ENCODE data around the gene PDXDC1. TPM values are rescaled to one million over a fixed set of nuclear protein-coding genes. Genes with fewer than 3 reads are reported as not detected.
"Not testable (repeated sequence)": the region's sequence is repeated elsewhere in the genome, so short reads cannot be mapped to it uniquely, and the experiment has no call there.

The PDXDC1 gene
- polyA plus RNA-seq, 4 donors = 52.8 to 122 (median 97.4) TPM

DNA sequence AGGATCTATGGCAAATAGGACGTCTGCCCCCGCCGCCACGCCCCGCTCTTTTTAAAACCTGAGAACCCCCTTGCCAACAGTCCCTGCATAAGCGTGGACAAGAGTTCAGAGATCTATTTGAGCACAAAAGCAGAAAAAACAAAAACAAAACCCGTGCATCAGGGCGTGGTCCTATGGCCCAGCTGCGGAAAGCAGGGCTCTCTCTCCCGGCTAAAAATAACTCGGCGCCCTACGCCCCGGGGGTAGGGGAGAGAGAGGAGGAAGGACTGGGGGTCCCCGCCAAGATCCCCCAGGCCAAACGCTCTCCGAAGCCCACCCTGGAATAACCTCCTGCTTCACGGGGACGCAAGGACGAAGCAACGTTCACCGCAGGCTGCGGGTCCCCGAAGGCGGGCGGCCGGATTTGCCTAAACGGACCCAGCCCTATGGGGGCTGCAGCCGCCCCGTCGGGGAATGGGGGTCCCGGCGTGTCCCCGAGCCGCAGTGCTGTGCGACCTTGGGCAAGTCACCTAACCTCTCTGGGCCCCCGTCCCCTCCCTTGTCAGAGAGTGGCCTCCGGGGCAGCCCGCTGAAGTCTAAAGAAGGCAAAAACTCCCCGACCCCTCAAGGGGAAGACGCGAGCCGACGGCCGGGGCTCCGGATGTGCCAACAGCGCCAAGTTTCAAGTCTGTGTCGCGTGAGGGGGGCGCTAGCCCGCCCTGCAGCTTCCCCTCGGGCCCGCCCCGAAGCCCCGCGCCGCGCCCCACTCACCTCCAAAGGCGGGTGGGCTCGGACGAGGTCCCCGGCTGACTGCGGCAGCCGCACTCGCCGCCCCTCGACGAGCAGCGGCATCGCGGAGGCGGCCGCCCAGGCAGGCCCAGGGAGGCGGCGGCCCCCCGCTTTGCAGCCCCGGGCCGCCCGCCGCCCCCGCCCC, 80.6 kb downstream of the PDXDC1 start:
- no peak for DNase-seq (ENCODE audit: low read depth in 4 of 4, low spot score in 3 of 4)

GRCh38 chr16:15057681-15058417, 83.0 kb downstream of the PDXDC1 start:
- DNase-seq (ENCODE audit: low read depth in 4 of 4, low spot score in 3 of 4) = no peak

- no peak for DNase-seq (ENCODE audit: low read depth in 4 of 4, low spot score in 3 of 4)
These were observed 84.5 kb downstream of the PDXDC1 start for GRCh38 chr16:15059324-15059723.

- not testable (repeated sequence) for DNase-seq (ENCODE audit: low read depth in 4 of 4, low spot score in 3 of 4)
These were observed 87.4 kb downstream of the PDXDC1 start for GRCh38 chr16:15062085-15062810.

- DNase-seq (ENCODE audit: low read depth in 4 of 4, low spot score in 3 of 4) = not testable (repeated sequence)
These were observed 91.1 kb downstream of the PDXDC1 start for GRCh38 chr16:15065961-15066360.

GRCh38 chr16:15066690-15067089, 91.9 kb downstream of the PDXDC1 start:
- not testable (repeated sequence) for DNase-seq (ENCODE audit: low read depth in 4 of 4, low spot score in 3 of 4)

DNA sequence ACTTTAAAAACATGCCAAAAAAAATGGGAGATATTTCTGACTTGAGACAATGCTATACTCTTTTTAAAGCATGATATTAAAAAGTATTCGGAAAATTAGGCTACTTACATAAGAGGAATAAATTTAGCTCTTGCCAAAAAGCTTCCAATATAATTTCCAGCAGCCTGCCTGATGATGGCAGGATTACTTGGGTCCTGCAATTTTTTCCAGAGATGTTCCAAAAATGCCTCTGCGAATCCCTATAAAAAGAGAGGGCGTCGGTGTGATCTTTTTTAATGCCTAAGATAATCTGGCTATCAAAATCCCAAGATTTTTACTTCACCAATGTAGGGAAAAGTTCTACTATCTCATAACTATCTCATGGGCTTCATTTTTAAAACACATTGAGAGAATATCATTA, 96.2 kb downstream of the PDXDC1 start:
- DNase-seq (ENCODE audit: low read depth in 4 of 4, low spot score in 3 of 4) = not testable (repeated sequence)

DNA sequence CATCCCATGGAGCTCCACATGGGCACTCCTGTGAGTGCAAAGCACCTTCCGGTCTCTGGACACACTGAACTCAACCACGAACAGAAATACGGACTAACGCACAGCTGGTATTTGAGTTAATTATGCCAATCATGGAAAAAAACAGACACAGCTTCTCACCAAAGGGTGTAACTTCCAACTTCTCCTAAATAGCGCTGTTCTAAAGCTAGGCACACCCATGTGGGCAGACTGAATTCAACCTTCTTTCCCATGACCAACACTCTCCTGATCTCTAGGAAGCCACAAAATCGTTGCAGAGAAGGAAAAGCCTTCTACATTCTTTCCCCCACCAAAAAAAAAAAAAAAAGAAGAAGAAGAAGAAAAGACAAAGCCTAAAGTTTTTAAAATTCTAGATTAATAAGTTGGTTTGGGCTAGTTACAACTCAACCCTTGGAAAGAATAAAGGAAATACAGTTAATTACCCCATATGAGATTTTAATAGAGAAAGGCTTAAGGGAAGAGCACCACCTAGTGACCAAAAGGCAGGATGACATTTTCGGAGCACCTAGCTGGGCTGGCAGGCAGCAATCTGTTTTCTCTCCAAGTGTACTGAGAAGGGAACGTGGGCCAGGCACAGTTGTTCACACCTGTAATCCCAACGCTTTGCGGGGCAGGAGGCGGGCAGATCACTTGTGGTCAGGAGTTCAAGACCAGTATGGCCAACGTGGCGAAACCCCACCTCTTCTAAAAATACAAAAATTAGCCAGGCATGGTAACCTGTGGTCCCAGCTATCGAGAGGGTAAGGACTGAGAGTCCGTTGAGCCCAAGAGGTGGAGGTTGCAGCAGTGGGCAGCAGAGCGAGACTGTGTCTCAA, 97.3 kb downstream of the PDXDC1 start:
- not testable (repeated sequence) for DNase-seq (ENCODE audit: low read depth in 4 of 4, low spot score in 3 of 4)

DNA sequence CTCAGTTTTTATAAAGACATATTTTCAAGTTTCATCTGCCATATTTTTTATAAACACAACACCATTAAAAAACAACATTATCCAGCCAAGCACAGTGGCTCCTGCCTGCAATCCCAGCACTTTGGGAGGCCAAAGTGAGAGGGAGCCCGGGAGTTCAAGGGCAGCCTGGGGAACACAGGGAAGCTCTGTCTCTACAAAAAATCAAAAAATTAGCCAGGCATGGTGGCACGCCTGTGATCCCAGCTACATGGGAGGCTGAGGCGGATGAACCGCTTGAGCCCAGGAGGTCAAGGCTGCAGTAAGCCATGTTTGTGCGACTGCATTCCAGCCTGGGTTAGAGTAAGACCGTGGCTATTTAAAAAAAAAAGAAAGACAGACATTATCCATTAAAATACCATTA, 98.3 kb downstream of the PDXDC1 start:
- DNase-seq (ENCODE audit: low read depth in 4 of 4, low spot score in 3 of 4) = no peak

DNA sequence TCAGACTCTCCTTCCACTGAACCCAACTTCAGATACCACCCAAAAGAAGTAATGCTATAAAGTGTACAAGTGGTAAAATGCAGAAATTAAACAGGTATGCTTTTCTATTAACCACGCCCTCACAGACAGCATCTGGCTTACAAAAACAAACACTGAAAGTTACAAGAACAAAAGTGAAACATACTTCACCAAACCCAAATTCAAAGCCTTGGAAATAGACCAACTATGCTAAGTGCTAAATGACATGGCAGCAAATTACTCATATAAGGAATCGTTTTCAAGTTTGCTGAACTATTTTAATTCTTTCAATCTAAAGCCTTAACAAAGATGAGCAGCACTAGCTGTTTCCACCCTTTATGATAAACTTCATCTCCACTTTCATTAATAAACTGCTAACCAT, 101.3 kb downstream of the PDXDC1 start:
- not testable (repeated sequence) for DNase-seq (ENCODE audit: low read depth in 4 of 4, low spot score in 3 of 4)

GRCh38 chr16:15080883-15081282, 106.1 kb downstream of the PDXDC1 start:
- DNase-seq (ENCODE audit: low read depth in 4 of 4, low spot score in 3 of 4) = not testable (repeated sequence)

DNA sequence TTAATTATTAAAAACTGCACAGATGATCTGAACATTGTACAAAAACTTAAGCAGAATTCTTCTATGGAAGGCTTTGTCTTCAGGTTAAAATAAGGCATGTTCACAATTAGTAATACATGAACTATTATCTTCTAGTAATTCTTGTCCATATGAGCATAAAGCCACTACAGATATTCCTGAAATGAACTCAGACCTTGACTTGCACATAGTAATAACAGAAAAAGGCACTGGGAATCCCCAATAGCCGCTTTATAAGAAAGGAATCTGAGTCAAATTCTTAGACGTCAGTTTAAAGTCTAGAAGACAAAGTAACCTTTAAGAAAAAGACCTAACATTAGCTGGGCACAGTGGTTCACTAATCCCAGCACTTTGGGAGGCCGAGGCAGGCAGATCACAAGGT, 108.0 kb downstream of the PDXDC1 start:
- not testable (repeated sequence) for DNase-seq (ENCODE audit: low read depth in 4 of 4, low spot score in 3 of 4)

- not testable (repeated sequence) for DNase-seq (ENCODE audit: low read depth in 4 of 4, low spot score in 3 of 4)
These were observed 115.9 kb downstream of the PDXDC1 start for GRCh38 chr16:15090663-15091269.

DNA sequence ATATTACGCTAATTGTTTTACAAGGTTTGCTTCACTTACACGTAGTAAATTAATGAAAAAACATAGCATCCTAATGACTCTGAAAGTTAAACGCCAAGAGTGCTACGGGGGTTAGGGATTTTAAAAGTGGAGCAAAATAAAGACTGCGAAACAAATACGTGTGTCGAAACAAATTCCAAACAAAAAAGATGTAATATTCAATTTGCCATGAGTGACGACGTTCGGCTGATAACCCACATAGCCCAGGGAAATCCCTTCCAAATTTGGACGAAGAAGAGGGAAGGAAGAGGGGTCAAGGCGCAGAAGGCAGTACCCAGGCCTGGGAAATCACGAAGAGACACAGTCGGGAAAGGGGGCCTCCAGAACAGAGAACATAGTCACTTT, 118.7 kb downstream of the PDXDC1 start:
- not testable (repeated sequence) for DNase-seq (ENCODE audit: low read depth in 4 of 4, low spot score in 3 of 4)

GRCh38 chr16:15093955-15094827, 119.4 kb downstream of the PDXDC1 start, which contains the start of gene RRN3:
Gene RRN3 (minus strand): TSS chr16:15094272. CDS start chr16:15094233, 39 bp downstream.
- peak; percentile 77 to 84 (median 79) for DNase-seq (ENCODE audit: low read depth in 4 of 4, low spot score in 3 of 4)

DNA sequence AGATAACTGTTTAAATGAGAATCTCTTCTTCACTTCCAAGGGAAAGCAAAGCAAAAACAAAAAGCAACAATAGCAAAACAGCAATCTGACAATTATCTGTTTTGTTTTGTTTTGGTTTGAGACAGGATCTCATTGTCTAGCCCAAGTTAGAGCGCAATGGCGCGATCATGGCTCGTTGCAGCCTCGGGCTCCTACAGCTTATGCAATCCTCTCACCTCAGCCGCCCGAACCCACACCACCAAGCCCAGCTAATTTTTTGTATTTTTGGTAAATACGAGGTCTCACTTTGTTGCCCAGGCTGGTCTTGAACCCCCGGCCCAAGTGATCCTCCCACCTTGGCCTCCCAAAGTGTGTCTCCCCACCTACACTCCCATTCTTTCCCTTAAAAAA, 121.8 kb downstream of the PDXDC1 start:
- not testable (repeated sequence) for DNase-seq (ENCODE audit: low read depth in 4 of 4, low spot score in 3 of 4)

GRCh38 chr16:15099366-15099909, 124.6 kb downstream of the PDXDC1 start:
- DNase-seq (ENCODE audit: low read depth in 4 of 4, low spot score in 3 of 4) = not testable (repeated sequence)

GRCh38 chr16:15100372-15100987, 125.7 kb downstream of the PDXDC1 start:
- not testable (repeated sequence) for DNase-seq (ENCODE audit: low read depth in 4 of 4, low spot score in 3 of 4)

All from left renal pelvis (tissue), 4 donors.